Neural progenitor cell (in vitro differentiated cells): ENCODE data around the gene COPS9. TPM values are rescaled to one million over a fixed set of nuclear protein-coding genes. Genes with fewer than 3 reads are reported as not detected.

Source experiments
- DNase-seq: peaks from one replicate; pipeline ENCODE4 v3.0.0-alpha.2; 2016; ENCODE audit warnings: low spot score
- H2AFZ ChIP-seq: fragments of 200-600 bp; sonication (generic); replicated peaks from 2 replicates; pipeline ENCODE4 v1.6.1; 2016; ENCODE audit warnings: antibody characterized with exemption
- H3F3A ChIP-seq: fragments of 200-600 bp; sonication (generic); 2 replicates; pipeline ENCODE4 v1.6.1; 2016; ENCODE audit warnings: antibody characterized with exemption, low read depth
- H3K27ac ChIP-seq: fragments of 200-600 bp; sonication (generic); 2 replicates; pipeline ENCODE4 v1.5.1; 2016; ENCODE audit warnings: mild to moderate bottlenecking
- H3K27me3 ChIP-seq: fragments of 200-600 bp; sonication (generic); 2 replicates; pipeline ENCODE4 v1.6.1; 2016; ENCODE audit warnings: mild to moderate bottlenecking, moderate library complexity
- H3K36me3 ChIP-seq: fragments of 200-600 bp; sonication (generic); 2 replicates; pipeline ENCODE4 v1.5.1; 2016
- H3K4me1 ChIP-seq: fragments of 200-600 bp; sonication (generic); 2 replicates; pipeline ENCODE4 v1.6.1; 2016; ENCODE audit warnings: mixed run types
- H3K4me2 ChIP-seq: fragments of 200-600 bp; sonication (generic); 2 replicates; pipeline ENCODE4 v1.6.1; 2016
- H3K4me3 ChIP-seq: fragments of 200-600 bp; sonication (generic); 2 replicates; pipeline ENCODE4 v1.5.1; 2016
- H3K79me2 ChIP-seq: fragments of 200-600 bp; sonication (generic); 2 replicates; pipeline ENCODE4 v1.6.1; 2016; ENCODE audit warnings: low read depth
- H3K9ac ChIP-seq: fragments of 200-600 bp; sonication (generic); 2 replicates; pipeline ENCODE4 v1.6.1; 2016
- H3K9me3 ChIP-seq: fragments of 200-600 bp; sonication (generic); 2 replicates; pipeline ENCODE4 v1.5.1; 2016; ENCODE audit warnings: low read depth
- H4K20me1 ChIP-seq: fragments of 200-600 bp; sonication (generic); 2 replicates; pipeline ENCODE4 v1.6.1; 2016; ENCODE audit warnings: low read depth
- H3K27ac Mint-ChIP-seq: 3 replicates; pipeline ENCODE4 v1.8.0; 2021; ENCODE audit warnings: mixed read lengths
- H3K27me3 Mint-ChIP-seq: 2 replicates; pipeline ENCODE4 v1.8.0; 2022; ENCODE audit warnings: low read depth, mild to moderate bottlenecking, inconsistent platforms, moderate library complexity, mixed read lengths; ENCODE audit not compliant: insufficient read depth
- H3K36me3 Mint-ChIP-seq: 3 replicates; pipeline ENCODE4 v1.8.0; 2021; ENCODE audit warnings: mixed read lengths
- H3K4me1 Mint-ChIP-seq: 3 replicates; pipeline ENCODE4 v1.8.0; 2021; ENCODE audit warnings: mixed read lengths
- H3K4me3 Mint-ChIP-seq: 3 replicates; pipeline ENCODE4 v1.8.0; 2021; ENCODE audit warnings: mild to moderate bottlenecking, moderate library complexity, mixed read lengths
- H3K9me3 Mint-ChIP-seq: 3 replicates; pipeline ENCODE4 v1.8.0; 2020; ENCODE audit warnings: mixed read lengths
- CTCF ChIP-seq: fragments of 200-600 bp; sonication (generic); IDR thresholded peaks from 2 replicates; pipeline ENCODE4 v1.5.1; 2017; ENCODE audit warnings: antibody characterized with exemption, mild to moderate bottlenecking
- EZH2 ChIP-seq: fragments of 200-600 bp; sonication (generic); IDR thresholded peaks from 2 replicates; pipeline ENCODE4 v1.6.1; 2017; ENCODE audit warnings: antibody characterized with exemption, mild to moderate bottlenecking, moderate library complexity
- EZH2phosphoT487 ChIP-seq: fragments of 200-600 bp; sonication (generic); IDR thresholded peaks from 2 replicates; pipeline ENCODE4 v1.6.1; 2017; ENCODE audit warnings: antibody characterized with exemption
- total RNA-seq: library from RNA; depleted of rRNA; stranded (reverse); fragments of >200 nt; gene quantifications from 2 replicates; pipeline ENCODE4 v1.2.3, GENCODE V29; 2015; ENCODE audit warnings: low replicate concordance

COPS9 gene
- total RNA-seq, 1 donor from 2014 or later, result 83.9 TPM

- H3K79me2 ChIP-seq, result no peaks in the 10 kb centered on the region
- TF ChIP-seq CTCF (no peak), EZH2 (no peak), EZH2phosphoT487 (no peak)
- H3K27me3 Mint-ChIP-seq, result peaks cover 15% of the 10 kb centered on the region
- H3K4me1 ChIP-seq, result peaks cover 14% of the 10 kb centered on the region
- no peaks in the 10 kb centered on the region for H3K36me3 ChIP-seq
- no peaks in the 10 kb centered on the region for H3K36me3 Mint-ChIP-seq
- no peak for DNase-seq
- H4K20me1 ChIP-seq, result no peaks in the 10 kb centered on the region
- H3K4me3 Mint-ChIP-seq, result no peak overlapping the region
- H3K4me1 Mint-ChIP-seq, result peaks cover 13% of the 10 kb centered on the region
- H3K4me3 ChIP-seq, result no peak overlapping the region
- peaks cover 15% of the 10 kb centered on the region for H3F3A ChIP-seq
- H3K27ac Mint-ChIP-seq, result no peak overlapping the region
- peaks cover 2% of the 10 kb centered on the region for H3K9me3 Mint-ChIP-seq
- H2AFZ ChIP-seq, result no peak overlapping the region
- no peaks in the 10 kb centered on the region for H3K27me3 ChIP-seq
- H3K9me3 ChIP-seq, result no peaks in the 10 kb centered on the region
- no peak overlapping the region for H3K27ac ChIP-seq
- H3K4me2 ChIP-seq, result no peak overlapping the region
- no peak overlapping the region for H3K9ac ChIP-seq
Measured at GRCh38 chr2:240166191-240166590, 30.1 kb upstream of the COPS9 start.

GRCh38 chr2:240165661-240166060 is 29.6 kb upstream of the COPS9 start:
- H3K4me3 ChIP-seq, result no peak overlapping the region
- no peaks in the 10 kb centered on the region for H3K36me3 ChIP-seq
- no peak overlapping the region for H2AFZ ChIP-seq
- H3K27me3 ChIP-seq, result no peaks in the 10 kb centered on the region
- peaks cover 9% of the 10 kb centered on the region for H3K4me1 ChIP-seq
- H3F3A ChIP-seq, result peaks cover 15% of the 10 kb centered on the region
- Mint-ChIP-seq H3K36me3 (no peaks in the 10 kb centered on the region), H3K4me1 (peaks cover 8% of the 10 kb centered on the region), H3K9me3 (peaks cover 2% of the 10 kb centered on the region), H3K27me3 (peaks cover 15% of the 10 kb centered on the region), H3K4me3 (no peak overlapping the region), H3K27ac (no peak overlapping the region)
- H3K79me2 ChIP-seq, result no peaks in the 10 kb centered on the region
- no peak for TF ChIP-seq CTCF
- no peak for TF ChIP-seq EZH2
- no peak for TF ChIP-seq EZH2phosphoT487
- H3K9me3 ChIP-seq, result no peaks in the 10 kb centered on the region
- no peaks in the 10 kb centered on the region for H4K20me1 ChIP-seq
- no peak for DNase-seq
- H3K9ac ChIP-seq, result no peak overlapping the region
- H3K27ac ChIP-seq, result no peak overlapping the region
- H3K4me2 ChIP-seq, result no peak overlapping the region

- no peaks in the 10 kb centered on the region for H4K20me1 ChIP-seq
- no peaks in the 10 kb centered on the region for H3K79me2 ChIP-seq
- no peak for DNase-seq
- Mint-ChIP-seq H3K4me1 (peaks cover 2% of the 10 kb centered on the region), H3K4me3 (no peak overlapping the region), H3K36me3 (no peaks in the 10 kb centered on the region), H3K27me3 (peaks cover 15% of the 10 kb centered on the region), H3K27ac (no peak overlapping the region), H3K9me3 (peaks cover 2% of the 10 kb centered on the region)
- H3K9ac ChIP-seq, result no peak overlapping the region
- no peak overlapping the region for H3K4me2 ChIP-seq
- no peaks in the 10 kb centered on the region for H3K36me3 ChIP-seq
- H3K4me1 ChIP-seq, result peaks cover 2% of the 10 kb centered on the region
- H3K27me3 ChIP-seq, result no peaks in the 10 kb centered on the region
- no peak overlapping the region for H2AFZ ChIP-seq
- H3K27ac ChIP-seq, result no peak overlapping the region
- TF ChIP-seq EZH2 (no peak), CTCF (no peak), EZH2phosphoT487 (no peak)
- no peaks in the 10 kb centered on the region for H3K9me3 ChIP-seq
- H3K4me3 ChIP-seq, result no peak overlapping the region
- H3F3A ChIP-seq, result peaks cover 9% of the 10 kb centered on the region
Measured at GRCh38 chr2:240165034-240165433, 28.9 kb upstream of the COPS9 start.
